AML-193 (cell line): ENCODE results near the gene ZFPL1.

ENCODE experiments used
- DNase-seq, 2 experiments: peaks; one replicate each; lab custom pipeline; 2025; lab: John Stamatoyannopoulos, UW

ZFPL1 gene

GRCh38 chr11:65083834-65084597, at the start of gene ZFPL1, which contains the start of gene CDCA5:
Gene ZFPL1 (plus strand): TSS chr11:65084222. CDS start chr11:65084699, 477 bp downstream.
Gene CDCA5 (minus strand): TSS chr11:65084040. CDS start chr11:65083978, 62 bp downstream.
- peak; percentile 90 to 93 for DNase-seq

- no peak for DNase-seq
These were observed 49.6 kb upstream of the ZFPL1 start for GRCh38 chr11:65034423-65034822.

GRCh38 chr11:65035579-65035978, 48.4 kb upstream of the ZFPL1 start:
- no peak for DNase-seq

- no peak for DNase-seq
These were observed 47.1 kb upstream of the ZFPL1 start for GRCh38 chr11:65036931-65037330.

GRCh38 chr11:65040520-65040846, 43.5 kb upstream of the ZFPL1 start:
- DNase-seq, result no peak

- peak; percentile 95 to 96 for DNase-seq
These were observed 43.0 kb upstream of the ZFPL1 start, which contains the start of gene SAC3D1 for GRCh38 chr11:65040847-65041622. Gene SAC3D1 (plus strand): TSS chr11:65041210. CDS start chr11:65041293, 83 bp downstream.

- DNase-seq, result no peak
These were observed 41.1 kb upstream of the ZFPL1 start for GRCh38 chr11:65042891-65043290.

GRCh38 chr11:65043881-65044501, 40.0 kb upstream of the ZFPL1 start:
- peak; percentile 34 to 47 for DNase-seq

GRCh38 chr11:65045061-65045460, 39.0 kb upstream of the ZFPL1 start:
- DNase-seq, result no peak

GRCh38 chr11:65045728-65046127, 38.3 kb upstream of the ZFPL1 start:
- no peak for DNase-seq

- no peak for DNase-seq
These were observed 36.2 kb upstream of the ZFPL1 start for GRCh38 chr11:65047581-65048422.

GRCh38 chr11:65051398-65051858, 32.6 kb upstream of the ZFPL1 start:
- DNase-seq, result no peak

- DNase-seq, result no peak
These were observed 30.1 kb upstream of the ZFPL1 start for GRCh38 chr11:65053827-65054508.

- DNase-seq, result no peak
These were observed 28.5 kb upstream of the ZFPL1 start for GRCh38 chr11:65055538-65055937.

- DNase-seq, result no peak
These were observed 27.0 kb upstream of the ZFPL1 start for GRCh38 chr11:65056999-65057398.

GRCh38 chr11:65057526-65057925, 26.5 kb upstream of the ZFPL1 start:
- no peak for DNase-seq

- DNase-seq, result no peak
These were observed 26.0 kb upstream of the ZFPL1 start for GRCh38 chr11:65058012-65058411.

GRCh38 chr11:65058419-65059054, 25.5 kb upstream of the ZFPL1 start, which contains the start of gene NAALADL1:
Gene NAALADL1 (minus strand): TSS chr11:65058553. CDS start chr11:65058521, 32 bp downstream.
- no peak for DNase-seq

GRCh38 chr11:65059523-65059922, 24.5 kb upstream of the ZFPL1 start:
- DNase-seq, result no peak
